Ramos (cell line): Measurements from ENCODE around the gene CPLX1.

Experiments
- in situ Hi-C: fragments of 300-500 bp; cut with MboI; formaldehyde crosslinking; loops from one replicate; pipeline ENCODE4 v1.14.3; 2022; ENCODE audit warnings: low sequenced_read_pairs; ENCODE audit not compliant: unreplicated experiment

Gene CPLX1

GRCh38 chr4:834368-835147 is 8.6 kb upstream of the CPLX1 start:
- in situ Hi-C loops = no loop called here

GRCh38 chr4:833731-834367 is 7.9 kb upstream of the CPLX1 start:
- in situ Hi-C loops = no loop called here

- in situ Hi-C loops = no loop called here
These were observed 7.2 kb upstream of the CPLX1 start for GRCh38 chr4:833156-833555.

- in situ Hi-C loops = no loop called here
These were observed 6.6 kb upstream of the CPLX1 start for GRCh38 chr4:832536-832935.

GRCh38 chr4:832108-832507 is 6.2 kb upstream of the CPLX1 start:
- in situ Hi-C loops = no loop called here

- in situ Hi-C loops = no loop called here
These were observed 5.5 kb upstream of the CPLX1 start for GRCh38 chr4:831483-831805.

GRCh38 chr4:830601-831482 is 4.9 kb upstream of the CPLX1 start:
- in situ Hi-C loops = no loop called here

- in situ Hi-C loops = no loop called here
These were observed 4.1 kb upstream of the CPLX1 start for GRCh38 chr4:829761-830600.

- in situ Hi-C loops = no loop called here
These were observed 3.4 kb upstream of the CPLX1 start for GRCh38 chr4:829291-829690.

- in situ Hi-C loops = no loop called here
These were observed 2.8 kb upstream of the CPLX1 start for GRCh38 chr4:828641-829271.

GRCh38 chr4:827209-828081 is 1.5 kb upstream of the CPLX1 start:
- in situ Hi-C loops = no loop called here

- in situ Hi-C loops = no loop called here
These were observed 729 bp upstream of the CPLX1 start for GRCh38 chr4:826508-827208.

- in situ Hi-C loops = no loop called here
These were observed 612 bp downstream of the CPLX1 start for GRCh38 chr4:825063-825970.

- in situ Hi-C loops = no loop called here
These were observed 1.4 kb downstream of the CPLX1 start for GRCh38 chr4:824461-825062.

GRCh38 chr4:823761-824460 is 2.0 kb downstream of the CPLX1 start:
- in situ Hi-C loops = no loop called here

GRCh38 chr4:823176-823760 is 2.7 kb downstream of the CPLX1 start:
- in situ Hi-C loops = no loop called here
